GM18861 (cell line): Measurements from ENCODE around the gene FOXP4.
A peak's percentile ranks its signal among the peaks of the same experiment; 100 is the strongest.

Experiments used
- ATAC-seq: cut with Tn5 transposase; IDR thresholded peaks from one replicate; pipeline ENCODE4 v1.9.1; 2021; ENCODE audit not compliant: unreplicated experiment

The FOXP4 gene

GRCh38 chr6:41519745-41520699 is 26.2 kb upstream of the FOXP4 start:
- ATAC-seq = no peak

DNA sequence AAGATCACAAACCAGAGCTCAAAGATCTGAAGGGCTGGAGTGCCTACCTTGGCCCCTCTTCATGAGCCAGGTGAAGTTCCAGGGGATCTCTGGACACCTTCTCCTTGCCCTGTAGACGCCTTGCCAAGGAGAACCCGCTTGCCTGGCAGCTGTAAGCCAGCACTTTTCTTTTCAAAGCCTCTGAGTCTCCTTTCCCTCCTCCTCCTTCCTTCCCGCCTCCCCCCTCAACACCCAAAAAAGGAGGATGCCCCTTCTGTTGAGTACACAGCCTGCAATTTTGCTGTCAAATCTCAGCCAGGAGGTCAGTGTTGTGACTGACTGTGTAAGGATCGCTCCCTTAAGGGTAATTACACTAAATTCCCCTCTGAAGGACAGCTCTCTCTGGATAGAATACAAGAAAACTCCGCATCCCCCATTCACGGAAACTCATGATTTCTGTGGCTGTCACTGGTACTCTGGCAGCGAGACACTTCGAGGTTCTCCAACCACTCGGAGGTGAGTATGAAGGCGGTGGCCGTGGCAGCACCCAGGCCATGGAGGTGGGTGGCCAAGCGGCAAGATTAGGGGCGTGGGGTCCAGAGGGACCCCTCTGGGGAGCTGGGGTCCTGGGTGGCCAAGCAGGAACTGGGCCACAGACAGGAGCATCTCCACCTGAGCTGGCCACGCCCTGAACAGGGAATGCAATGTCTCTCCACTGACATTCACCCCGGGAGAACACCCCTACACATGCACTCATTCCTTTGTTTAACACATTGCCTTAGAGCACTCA is 23.2 kb upstream of the FOXP4 start:
- no peak for ATAC-seq

DNA sequence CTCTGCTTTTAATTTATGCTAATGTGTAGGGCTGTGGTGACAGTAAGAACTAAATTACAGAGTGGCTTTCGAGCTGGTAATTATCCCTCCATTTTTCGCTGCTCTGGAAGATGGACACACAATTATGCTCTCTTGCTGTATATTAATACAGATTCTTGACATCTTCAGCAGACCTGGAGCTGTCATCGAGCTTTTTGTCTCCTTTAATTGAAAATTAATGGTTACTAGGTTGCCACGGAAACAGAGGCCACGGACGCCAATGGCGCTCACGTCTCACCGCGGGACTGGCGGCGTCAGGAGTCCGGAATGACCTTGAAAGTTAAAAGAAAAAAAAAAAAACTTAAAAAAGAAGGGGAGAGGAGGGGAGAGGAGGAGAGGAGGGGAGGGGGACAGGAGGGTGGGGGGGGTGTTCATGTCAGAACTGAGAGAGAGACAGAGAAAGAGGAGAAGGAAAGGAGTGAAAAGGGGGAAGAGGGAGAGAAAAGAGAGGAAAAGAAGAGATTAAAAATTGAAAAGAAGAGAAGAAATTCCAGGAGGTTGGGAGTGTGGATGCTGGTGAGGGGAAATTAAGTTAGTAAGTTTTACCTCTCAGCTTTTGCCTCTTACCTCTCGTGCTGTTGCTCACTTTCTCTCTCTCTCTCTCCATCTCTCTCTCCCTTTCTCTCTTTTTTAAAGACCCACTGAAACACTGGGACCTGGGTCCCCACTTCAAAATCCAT is 22.1 kb upstream of the FOXP4 start:
- ATAC-seq = no peak

- ATAC-seq = no peak
These were observed 21.6 kb upstream of the FOXP4 start for GRCh38 chr6:41524634-41525011.

DNA sequence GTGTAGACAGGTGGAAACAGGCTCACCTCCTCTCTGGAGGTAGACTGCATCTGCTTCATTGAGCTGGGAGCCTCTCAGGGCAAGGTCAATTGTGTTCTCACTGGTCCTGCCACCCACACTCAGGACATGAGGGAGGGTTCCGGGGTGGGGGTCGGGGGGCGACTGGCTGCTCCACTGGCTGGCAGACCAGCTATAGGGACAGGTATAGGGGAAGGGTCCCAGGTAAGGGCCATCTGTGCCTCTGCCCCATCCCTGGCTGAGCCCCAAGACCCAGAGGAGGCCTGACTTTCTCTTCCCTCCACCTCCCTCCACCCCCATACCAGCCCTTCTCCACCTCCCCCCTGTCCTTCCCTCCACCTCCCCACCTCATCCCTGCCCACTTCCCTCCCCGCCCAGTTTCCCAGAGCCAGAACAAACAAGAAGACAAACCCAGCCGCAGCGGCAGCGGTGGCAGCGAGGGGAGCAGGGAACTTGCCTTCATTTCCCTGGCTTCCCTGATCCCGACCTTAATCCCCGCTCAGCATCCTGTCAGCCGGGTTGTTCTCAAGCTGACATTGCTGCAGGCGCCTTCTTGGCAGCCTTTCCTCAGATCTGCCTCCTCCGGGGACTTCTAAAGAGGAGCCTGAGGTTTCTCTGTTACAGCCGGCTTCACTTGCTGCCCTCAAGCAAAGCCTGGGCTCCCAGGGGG is 18.3 kb upstream of the FOXP4 start:
- no peak for ATAC-seq

DNA sequence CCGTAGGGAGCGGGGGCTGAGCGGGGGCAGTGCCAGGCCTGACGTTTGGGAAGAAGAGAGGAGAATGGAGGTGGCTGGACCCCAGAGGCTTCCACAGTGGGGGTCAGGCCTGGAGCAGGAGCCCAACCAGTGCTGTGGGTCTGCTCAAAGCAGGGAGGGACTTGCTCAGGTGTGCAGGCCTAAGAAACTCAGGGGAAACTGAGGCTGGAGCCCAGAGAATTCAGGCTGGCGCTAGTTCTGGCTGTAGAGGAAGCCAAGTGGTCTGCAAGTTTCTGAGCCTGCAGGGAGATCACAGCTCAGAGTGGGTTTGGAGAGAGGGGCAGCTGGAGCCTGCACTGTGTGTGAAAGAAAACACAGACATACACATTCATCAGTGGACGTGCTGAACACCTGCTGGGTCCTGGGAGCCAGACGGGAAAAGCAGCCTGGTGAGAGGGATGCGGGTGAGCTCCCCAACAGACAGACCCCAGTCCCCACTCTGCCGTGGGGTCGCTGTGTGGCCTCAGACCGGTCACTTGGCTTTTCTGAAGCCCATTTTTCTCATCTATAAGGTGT is 17.7 kb upstream of the FOXP4 start:
- ATAC-seq = no peak

DNA sequence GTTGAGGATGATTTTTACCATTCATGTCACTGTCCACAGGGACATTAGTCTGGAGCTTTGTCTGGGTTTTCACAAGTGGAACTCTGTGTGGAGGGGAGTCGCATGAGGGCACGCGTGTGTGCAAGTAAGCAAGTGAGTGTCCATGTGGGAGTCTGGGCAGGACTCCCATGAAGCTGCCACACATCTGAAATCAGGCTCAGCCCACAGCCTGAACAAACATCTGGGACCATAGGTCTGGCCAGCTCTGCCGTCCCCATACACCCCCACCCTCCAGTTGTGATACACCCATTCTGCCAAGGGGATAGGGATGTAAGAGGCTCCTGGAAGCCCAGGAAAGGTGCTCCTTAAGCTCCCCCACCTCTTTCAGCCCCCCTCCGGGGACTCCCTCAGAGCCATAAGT is 17.1 kb upstream of the FOXP4 start:
- no peak for ATAC-seq

DNA sequence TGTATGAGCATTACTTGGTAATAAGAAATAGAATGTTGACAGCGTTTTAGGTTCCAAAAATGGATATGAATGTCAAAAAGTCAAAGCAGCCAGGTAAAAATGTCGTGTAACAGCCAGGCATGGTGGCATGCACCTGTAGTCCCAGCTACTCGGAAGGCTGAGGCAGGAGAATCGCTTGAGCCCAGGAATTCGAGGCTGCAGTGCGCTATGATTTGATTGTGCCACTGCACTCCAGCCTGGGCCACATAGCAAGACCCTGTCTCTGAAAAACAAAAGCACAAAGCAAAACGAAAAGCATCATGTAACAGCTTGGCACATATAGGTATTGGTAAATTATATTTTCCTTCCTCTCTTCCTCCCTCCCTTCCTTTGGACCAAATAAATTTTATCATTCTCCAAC is 16.2 kb upstream of the FOXP4 start:
- ATAC-seq = no peak

- no peak for ATAC-seq
These were observed 15.7 kb upstream of the FOXP4 start for GRCh38 chr6:41530476-41530875.

- ATAC-seq = no peak
These were observed 15.2 kb upstream of the FOXP4 start for GRCh38 chr6:41531016-41531415.

DNA sequence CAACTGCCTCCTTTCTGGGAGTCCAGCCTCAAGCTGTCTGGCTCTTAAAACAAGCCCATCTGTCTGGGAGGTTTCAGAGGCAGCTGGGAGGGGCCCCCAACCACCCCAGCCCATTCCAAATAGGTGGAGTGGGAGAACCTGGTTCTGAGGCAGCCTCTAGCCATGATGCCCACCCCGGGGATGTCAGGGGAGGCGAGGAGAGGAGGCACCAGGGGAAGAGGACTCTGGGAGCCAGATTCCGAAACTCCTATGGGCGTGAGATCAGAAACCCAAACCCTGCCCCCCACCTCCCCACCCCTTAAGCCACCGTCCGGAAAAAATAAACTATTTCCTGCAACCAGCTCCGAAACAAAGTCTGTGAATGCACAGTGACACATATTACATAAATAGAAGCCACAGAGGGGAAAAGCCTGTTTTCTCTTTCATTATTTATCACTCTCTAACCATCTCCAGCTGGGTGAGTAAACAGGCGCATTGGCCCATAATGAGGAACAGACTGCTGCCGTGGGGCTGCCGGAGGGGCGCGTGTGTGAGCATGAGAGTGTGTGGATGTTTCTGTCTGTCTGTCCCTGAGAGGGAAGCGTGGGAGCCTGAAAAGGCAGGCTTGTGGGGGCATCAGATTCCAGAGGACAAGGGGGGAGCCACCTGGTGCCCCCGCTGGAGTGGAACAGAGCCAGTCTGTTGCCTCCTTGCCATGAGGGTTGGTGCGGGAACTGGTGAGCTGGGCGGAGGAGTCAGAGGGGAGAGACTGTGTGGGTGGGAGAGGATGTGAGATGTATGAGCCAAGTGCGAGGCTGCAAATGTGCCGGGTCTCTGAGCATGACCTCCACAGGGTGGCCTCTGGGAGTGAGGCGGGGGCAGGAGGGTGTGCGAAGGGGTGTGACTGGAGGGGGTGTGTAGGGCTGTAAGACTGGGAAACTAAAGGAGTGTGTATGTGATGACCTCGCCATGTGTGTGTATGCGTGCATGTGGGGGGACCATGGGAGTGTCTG is 14.3 kb upstream of the FOXP4 start:
- peak; percentile 81 for ATAC-seq

DNA sequence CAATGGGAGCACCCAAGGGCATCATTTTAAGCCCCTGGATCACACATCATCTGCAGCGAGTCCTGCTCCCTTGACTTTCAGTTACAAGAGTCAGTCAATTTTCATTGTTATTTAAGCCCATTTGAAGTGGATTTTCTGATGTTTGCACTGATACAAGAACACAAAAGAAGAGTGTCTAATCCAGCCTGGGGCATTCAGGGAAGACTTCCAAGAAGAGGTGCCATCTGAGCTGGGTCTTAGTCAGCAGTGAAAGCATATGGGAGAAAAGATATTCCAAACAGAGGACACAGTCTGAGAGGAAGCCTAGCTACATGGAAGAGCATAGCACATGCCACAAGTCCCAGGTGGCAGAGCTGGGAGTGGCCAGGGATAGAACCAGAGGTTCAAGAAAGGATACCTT is 10.4 kb upstream of the FOXP4 start:
- no peak for ATAC-seq

DNA sequence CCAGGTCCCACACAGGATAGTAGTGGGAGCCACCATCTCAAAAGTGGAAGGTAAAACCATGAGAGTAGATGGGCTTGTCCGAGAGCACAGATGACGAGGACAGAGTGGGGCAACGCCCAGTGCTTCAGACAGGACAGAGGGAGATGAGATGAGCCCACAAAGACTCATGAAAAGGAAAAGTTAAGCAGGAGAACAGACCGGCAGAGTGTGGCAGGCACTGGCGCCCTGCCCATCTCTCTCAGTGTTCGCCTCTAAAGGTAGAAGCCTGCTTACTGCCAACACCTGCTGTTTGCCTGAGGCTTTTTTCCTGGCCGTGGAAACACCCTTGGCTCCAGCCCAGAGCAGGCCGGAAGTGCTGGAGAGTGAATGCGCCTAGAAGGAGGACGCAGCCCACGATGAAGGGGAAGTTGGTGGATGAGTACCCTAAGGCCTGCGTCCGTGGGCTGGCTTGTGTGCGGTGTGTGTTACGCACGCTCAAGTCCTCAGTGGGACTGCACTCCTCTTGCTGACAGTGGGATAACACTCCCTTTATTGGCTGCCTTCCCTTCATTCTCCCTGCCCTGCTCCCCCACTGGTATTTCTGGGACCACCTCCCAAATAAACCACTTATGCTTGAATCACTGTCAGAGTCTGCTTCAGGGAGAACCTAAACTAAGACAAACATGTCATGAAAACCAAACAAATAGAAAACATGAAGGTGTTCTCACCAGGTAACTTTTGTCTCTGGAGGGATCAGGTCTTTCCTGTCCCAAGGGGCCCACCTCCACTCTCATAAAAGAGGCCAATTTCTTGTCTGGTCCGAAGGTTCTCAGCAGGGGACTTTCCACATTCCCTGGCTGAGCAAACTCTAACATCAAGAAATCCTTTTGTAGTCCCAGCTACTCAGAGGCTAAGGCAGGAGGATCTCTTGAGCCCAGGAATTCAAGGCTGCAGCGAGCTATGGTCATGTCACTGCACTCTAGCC is 9.1 kb upstream of the FOXP4 start:
- ATAC-seq = no peak

DNA sequence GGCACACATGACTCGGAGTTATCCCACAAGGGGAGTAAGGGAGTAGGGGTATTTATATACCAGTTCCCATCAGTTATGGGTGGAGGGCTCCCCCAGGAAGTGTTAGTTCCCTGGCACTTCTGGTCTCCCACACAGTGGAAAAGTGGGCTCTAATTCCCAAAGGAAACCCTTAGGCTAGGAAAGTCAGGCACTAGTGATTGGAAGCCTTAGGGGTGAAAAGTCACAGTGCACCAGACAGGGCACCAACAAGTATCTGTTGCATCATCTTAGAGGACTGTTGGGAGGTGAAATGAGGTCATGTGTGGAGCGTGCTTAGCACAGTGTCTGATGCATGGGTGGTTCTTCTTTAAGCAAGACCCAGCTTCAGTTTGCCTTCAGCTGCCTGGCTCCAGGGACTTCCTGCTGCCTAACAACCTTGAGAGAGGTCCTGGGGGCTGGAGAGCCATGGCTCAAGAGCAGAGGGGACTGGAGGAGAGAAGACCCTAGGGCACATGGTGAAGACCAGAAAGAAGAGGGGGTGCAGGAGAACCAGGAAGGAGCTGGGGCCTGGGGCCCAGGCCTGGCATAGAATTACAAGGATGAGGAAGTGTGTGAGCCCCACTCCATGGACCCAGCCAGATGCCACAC is 7.5 kb upstream of the FOXP4 start:
- ATAC-seq = no peak

- no peak for ATAC-seq
These were observed 7.0 kb upstream of the FOXP4 start for GRCh38 chr6:41539204-41539603.

- no peak for ATAC-seq
These were observed 4.8 kb upstream of the FOXP4 start for GRCh38 chr6:41541364-41541763.

DNA sequence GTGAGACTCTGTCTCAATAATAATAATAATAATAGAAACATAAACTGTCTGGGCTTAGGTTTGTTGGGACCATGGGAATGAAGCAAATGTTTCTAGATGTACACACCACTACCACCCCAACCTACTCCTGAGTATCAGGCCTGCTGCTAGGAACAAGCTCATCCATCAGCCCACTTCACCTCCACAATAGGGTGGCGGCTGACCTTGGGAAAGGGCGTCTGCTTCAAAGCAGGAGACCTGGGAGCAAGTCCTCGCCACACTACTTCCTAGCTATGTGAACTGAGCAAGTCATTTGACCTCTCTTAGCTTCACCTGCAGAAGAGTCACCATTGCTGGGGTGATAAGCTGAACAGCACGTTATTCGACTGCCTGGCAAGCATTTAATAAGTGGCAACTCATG is 3.1 kb upstream of the FOXP4 start:
- no peak for ATAC-seq

DNA sequence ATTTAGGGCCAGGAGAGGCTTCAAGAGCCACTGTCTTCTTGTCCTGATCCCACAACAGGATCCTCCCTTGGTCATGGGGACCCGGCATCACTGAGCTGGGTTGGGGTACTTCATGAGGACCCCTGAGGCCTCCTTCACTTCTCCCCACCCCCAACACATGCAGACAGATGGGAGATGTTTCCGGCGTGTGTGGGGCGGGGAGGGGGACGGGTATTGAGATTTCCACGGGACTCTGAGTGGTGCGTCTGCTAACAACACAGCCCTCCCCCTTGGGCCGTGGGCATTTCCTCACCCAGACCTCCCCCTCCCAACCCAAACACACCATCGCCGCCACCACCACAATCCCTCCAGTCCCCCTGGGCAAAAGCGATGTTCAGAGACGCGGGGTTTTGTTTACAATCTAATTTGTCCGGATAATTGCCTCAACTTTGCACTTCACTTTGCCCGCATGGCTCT is 906 bp upstream of the FOXP4 start:
- no peak for ATAC-seq
